Fibroblast of pulmonary artery (primary cell): ENCODE data around the gene ZNF281.

Experiments
- DNase-seq: peaks from one replicate; pipeline ENCODE4 v3.0.0-alpha.2; 2010; ENCODE audit warnings: low read depth
- H3K4me3 ChIP-seq: replicated peaks from 2 replicates; pipeline ENCODE4 v1.5.1; 2011; ENCODE audit warnings: low read depth, mild to moderate bottlenecking, control low read depth, low read length, moderate library complexity
- CTCF ChIP-seq: IDR thresholded peaks from 2 replicates; pipeline ENCODE4 v1.5.1; 2011; ENCODE audit warnings: mild to moderate bottlenecking, control low read depth, low read length, inconsistent platforms; ENCODE audit errors: missing control alignments

ZNF281 gene

GRCh38 chr1:200432586-200432985 lies 22.8 kb upstream of the ZNF281 start:
- no peak overlapping the region for H3K4me3 ChIP-seq
- DNase-seq = no peak
- TF ChIP-seq CTCF = no peak

- peak; percentile 91 for DNase-seq
Measured at GRCh38 chr1:200429221-200429751, 19.4 kb upstream of the ZNF281 start.

GRCh38 chr1:200428482-200429205 lies 18.8 kb upstream of the ZNF281 start:
- no peak for TF ChIP-seq CTCF
- no peak overlapping the region for H3K4me3 ChIP-seq
- peak; percentile 76 for DNase-seq

More at GRCh38 chr1:200429221-200429751, 19.4 kb upstream of the ZNF281 start:
- TF ChIP-seq CTCF = no peak
- H3K4me3 ChIP-seq = no peak overlapping the region

GRCh38 chr1:200427744-200428143 lies 17.9 kb upstream of the ZNF281 start:
- TF ChIP-seq CTCF = no peak
- DNase-seq = no peak

GRCh38 chr1:200426196-200426595 lies 16.4 kb upstream of the ZNF281 start:
- no peak overlapping the region for H3K4me3 ChIP-seq
- TF ChIP-seq CTCF = no peak
- no peak for DNase-seq

More at GRCh38 chr1:200427744-200428143, 17.9 kb upstream of the ZNF281 start:
- no peak overlapping the region for H3K4me3 ChIP-seq

GRCh38 chr1:200423235-200423634 lies 13.4 kb upstream of the ZNF281 start:
- TF ChIP-seq CTCF = no peak
- DNase-seq = no peak
- H3K4me3 ChIP-seq = no peak overlapping the region

- no peak for DNase-seq
- TF ChIP-seq CTCF = no peak
- H3K4me3 ChIP-seq = no peak overlapping the region
Measured at GRCh38 chr1:200422211-200422610, 12.4 kb upstream of the ZNF281 start.
